ENCODE measurements around the gene SARS2.

DNA sequence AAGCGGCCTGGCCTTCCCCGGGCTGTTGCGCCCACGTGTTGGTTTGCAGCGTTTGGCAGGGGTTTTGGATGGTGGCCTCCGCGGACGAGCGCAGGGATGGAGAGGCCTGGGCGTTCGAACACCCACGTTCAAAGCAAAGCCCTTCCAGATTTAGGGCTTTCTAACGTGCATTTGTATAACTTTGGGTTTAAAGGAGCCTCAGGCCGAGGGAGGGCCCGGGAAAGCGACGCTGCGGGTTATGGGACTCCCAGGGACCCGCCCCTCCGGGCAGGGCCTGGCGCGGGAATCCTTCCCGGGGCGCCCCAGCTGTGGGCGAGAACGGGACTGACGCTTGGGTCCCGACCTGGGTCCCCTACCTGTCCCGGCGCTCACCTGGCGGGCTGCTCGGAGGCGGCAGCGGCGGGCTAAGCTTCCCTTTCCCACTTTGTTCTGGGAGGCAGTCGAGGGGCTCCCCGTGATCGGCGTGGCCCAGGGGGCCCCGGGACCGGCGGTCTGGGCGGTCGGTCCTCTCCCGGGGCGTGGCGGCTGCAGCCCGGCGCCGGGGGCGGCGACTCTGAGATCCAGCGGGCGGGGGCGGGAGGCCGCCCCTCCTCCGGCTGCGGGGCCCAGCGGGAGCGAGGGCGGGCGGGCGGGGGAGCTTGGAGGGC, 44.8 kb upstream of the SARS2 start, which contains the start of gene FBXO17:
- no peak for TF ChIP-seq YY1 (IDR thresholded peaks at IDR 0.05; ENCODE audit: insufficient read depth, insufficient read length)
- no peak for TF ChIP-seq SUZ12 (IDR thresholded peaks at IDR 0.05; ENCODE audit: extremely low read depth, insufficient read depth, insufficient read length)
